22Rv1 (cell line): ENCODE results near the gene ATP13A3.

Experiments
- CTCF ChIP-seq: fragments of 450-650 bp; IDR thresholded peaks from 2 replicates; pipeline ENCODE4 v1.5.1; 2017; ENCODE audit warnings: mild to moderate bottlenecking
- ZFX ChIP-seq: fragments of 450-650 bp; IDR thresholded peaks from 2 replicates; pipeline ENCODE4 v1.6.1; 2017; ENCODE audit warnings: antibody characterized with exemption, borderline replicate concordance

DNA sequence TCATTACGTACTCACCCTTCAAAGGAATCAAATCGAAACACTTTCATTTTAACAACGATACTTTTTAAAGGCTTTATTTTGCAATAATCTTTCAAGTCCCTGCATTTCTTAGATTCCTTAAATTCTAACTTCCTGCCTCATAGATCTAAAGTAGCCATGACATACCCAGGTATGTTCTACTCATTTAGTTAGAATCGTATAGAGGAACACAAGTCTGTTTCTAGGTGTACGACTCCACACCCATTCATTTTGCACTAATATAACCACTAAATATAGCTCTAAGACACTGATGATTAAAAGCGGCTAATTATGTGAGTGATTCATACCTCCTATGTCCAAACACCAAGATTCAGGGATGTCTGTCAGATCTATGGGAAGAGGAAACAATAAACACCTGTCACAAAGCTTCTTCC is 1.3 kb downstream of the ATP13A3 start:
- TF ChIP-seq ZFX = no peak
- TF ChIP-seq CTCF = no peak
